ENCODE measurements around the gene OR2V1. TPM values are rescaled to one million over a fixed set of nuclear protein-coding genes. Genes with fewer than 3 reads are reported as not detected.

Gene OR2V1
- total and polyA plus RNA-seq, 2 of the 4 experiments (the other 2 are of a cell fraction), result not detected

DNA sequence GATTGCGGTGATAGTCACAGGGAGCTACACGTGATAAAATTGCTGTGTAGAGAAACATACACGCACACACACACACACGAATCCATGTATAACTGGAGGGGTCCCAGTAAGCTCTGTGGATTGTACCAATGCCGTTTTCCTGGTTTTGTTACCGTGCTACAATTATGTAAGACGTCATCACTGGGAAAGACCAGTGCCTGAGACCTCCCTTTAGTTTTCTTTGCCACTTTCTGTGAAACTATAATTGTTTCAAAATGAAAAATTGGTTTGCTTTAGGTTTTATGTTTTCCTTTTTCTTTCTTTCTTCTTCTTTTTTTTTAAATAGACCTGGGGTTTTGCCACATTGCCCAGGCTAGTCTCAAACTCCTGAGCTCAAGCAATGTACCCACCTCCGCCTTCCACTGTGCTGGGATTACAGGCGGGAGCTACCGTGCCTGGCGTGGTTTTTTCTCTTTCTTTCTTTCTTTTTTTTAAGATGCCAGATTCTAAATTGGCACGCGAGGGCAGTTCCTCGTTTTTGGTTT lies 37.7 kb upstream of the OR2V1 start:
- no peak overlapping the region for H4K8ac ChIP-seq (ENCODE audit: low read depth in 2 of 2, low read length in 2 of 2)
- peak overlapping the region; percentile 51; the same call in 1 of the 2 replicates for H3K4me2 ChIP-seq (ENCODE audit: low read depth, low read length)
- no peak overlapping the region for H2BK15ac ChIP-seq (ENCODE audit: low read depth, low read length)
- dilution Hi-C loops (cut with HindIII; ENCODE audit: low sequenced_read_pairs, unreplicated experiment), result no loop called here
- H3K56ac ChIP-seq (ENCODE audit: extremely low read depth, insufficient read depth, low read length), result no peak overlapping the region
- no peaks in the 10 kb centered on the region for H3K36me3 ChIP-seq (ENCODE audit: control insufficient read depth, insufficient read depth, low read length)
- ChIA-PET CTCF (no interaction called here), POLR2A (ENCODE audit: unreplicated experiment) (no interaction called here)
- no peaks in the 10 kb centered on the region for H3K9me3 ChIP-seq (ENCODE audit: control insufficient read depth, insufficient read depth, low read length)
- H4K20me1 ChIP-seq (ENCODE audit: insufficient read depth, low read length), result no peaks in the 10 kb centered on the region
- no TSS peak for BruUV-seq (replicated peaks)
- no peak overlapping the region for H3K9ac ChIP-seq (ENCODE audit: low read depth, low read length)
- DNase-seq (no peak), ATAC-seq (ENCODE audit: low read depth) (no peak)
- H3K4me3 ChIP-seq (ENCODE audit: insufficient read depth, low read depth, low read length), result no peak overlapping the region
- no peak overlapping the region for H3K18ac ChIP-seq (ENCODE audit: low read depth, low read length)
- H3K27ac ChIP-seq (ENCODE audit: insufficient read depth, low read length), result no peak overlapping the region
- peaks cover 2% of the 10 kb centered on the region; the same call in 1 of the 2 replicates for H3K9me1 ChIP-seq (ENCODE audit: insufficient read depth, low read length)
- WGBS, 2 experiments (ENCODE audit: extremely low coverage in 2 of 2, insufficient read length in 1 of 2), result no CpG with 5 or more reads among the region's 14 CpGs
- no peak overlapping the region for H3K23ac ChIP-seq (ENCODE audit: low read depth, low read length)
- H3K79me1 ChIP-seq (ENCODE audit: low read depth in 1 of 2, low read length in 2 of 2), result no peaks in the 10 kb centered on the region
- no peak overlapping the region for H2BK120ac ChIP-seq (ENCODE audit: low read depth, low read length)
- intact Hi-C loops (cut with micrococcal nuclease), result no loop called here
- no peak overlapping the region; the same call in 1 of the 2 replicates for H3K14ac ChIP-seq (replicated peaks; ENCODE audit: low read depth, low read length)
- peak overlapping the region; percentile 51 for H2AK9ac ChIP-seq (replicated peaks; ENCODE audit: low read depth, low read length, poor library complexity)
- no peaks in the 10 kb centered on the region for H3K27me3 ChIP-seq (ENCODE audit: control insufficient read depth, insufficient read depth, low read length)
- H2AFZ ChIP-seq (replicated peaks; ENCODE audit: low read length, poor library complexity), result peak overlapping the region; percentile 10
- H3K4me1 ChIP-seq (ENCODE audit: control insufficient read depth, insufficient read depth, low read length), result peaks cover 4% of the 10 kb centered on the region; the same call in 1 of the 2 replicates
- no peak overlapping the region for H4K91ac ChIP-seq (ENCODE audit: insufficient read depth, low read depth, low read length)
- no peak overlapping the region for H4K5ac ChIP-seq (ENCODE audit: low read depth, low read length)
- no peak overlapping the region for H2BK5ac ChIP-seq (ENCODE audit: low read depth, low read length, poor library complexity, severe bottlenecking)
- no peak overlapping the region for H2AK5ac ChIP-seq (ENCODE audit: low read depth, low read length)
- H2BK20ac ChIP-seq (ENCODE audit: low read depth, low read length), result no peak overlapping the region
- no peak overlapping the region for H3K4ac ChIP-seq (ENCODE audit: low read depth, low read length)
- in situ Hi-C loops (cut with MboI; ENCODE audit: low sequenced_read_pairs), result no loop called here
- TF ChIP-seq RCOR1 (IDR thresholded peaks at IDR 0.05; ENCODE audit: insufficient replicate concordance, low read length) (no peak), BHLHE40 (IDR thresholded peaks at IDR 0.05; ENCODE audit: low read depth, low read length) (no peak), CEBPB (IDR thresholded peaks at IDR 0.05; ENCODE audit: low read depth, low read length) (no peak), MAZ (IDR thresholded peaks at IDR 0.05; ENCODE audit: borderline replicate concordance, low read depth, low read length) (no peak), POLR2A (IDR thresholded peaks at IDR 0.05; ENCODE audit: low read depth, low read length) (no peak), NFE2L2 (IDR thresholded peaks at IDR 0.05; ENCODE audit: low read depth, low read length) (no peak), MXI1 (IDR thresholded peaks at IDR 0.05; ENCODE audit: borderline replicate concordance, low read depth, low read length) (no peak), CHD1 (IDR thresholded peaks at IDR 0.05; ENCODE audit: low read depth, low read length) (no peak), RFX5 (IDR thresholded peaks at IDR 0.05; ENCODE audit: low read depth, low read length) (no peak), SMC3 (IDR thresholded peaks at IDR 0.05; ENCODE audit: low read depth, low read length) (no peak), MAFK (IDR thresholded peaks at IDR 0.05; ENCODE audit: low read depth, low read length) (no peak), FOS (IDR thresholded peaks at IDR 0.05; ENCODE audit: low read depth, low read length) (no peak), RAD21 (IDR thresholded peaks at IDR 0.05; ENCODE audit: low read length) (no peak)
- TF ChIP-seq, protein P1, sequence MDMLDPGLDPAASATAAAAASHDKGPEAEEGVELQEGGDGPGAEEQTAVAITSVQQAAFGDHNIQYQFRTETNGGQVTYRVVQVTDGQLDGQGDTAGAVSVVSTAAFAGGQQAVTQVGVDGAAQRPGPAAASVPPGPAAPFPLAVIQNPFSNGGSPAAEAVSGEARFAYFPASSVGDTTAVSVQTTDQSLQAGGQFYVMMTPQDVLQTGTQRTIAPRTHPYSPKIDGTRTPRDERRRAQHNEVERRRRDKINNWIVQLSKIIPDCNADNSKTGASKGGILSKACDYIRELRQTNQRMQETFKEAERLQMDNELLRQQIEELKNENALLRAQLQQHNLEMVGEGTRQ (IDR thresholded peaks at IDR 0.05; ENCODE audit: low read depth, low read length), result no peak
- TF ChIP-seq, protein P2, sequence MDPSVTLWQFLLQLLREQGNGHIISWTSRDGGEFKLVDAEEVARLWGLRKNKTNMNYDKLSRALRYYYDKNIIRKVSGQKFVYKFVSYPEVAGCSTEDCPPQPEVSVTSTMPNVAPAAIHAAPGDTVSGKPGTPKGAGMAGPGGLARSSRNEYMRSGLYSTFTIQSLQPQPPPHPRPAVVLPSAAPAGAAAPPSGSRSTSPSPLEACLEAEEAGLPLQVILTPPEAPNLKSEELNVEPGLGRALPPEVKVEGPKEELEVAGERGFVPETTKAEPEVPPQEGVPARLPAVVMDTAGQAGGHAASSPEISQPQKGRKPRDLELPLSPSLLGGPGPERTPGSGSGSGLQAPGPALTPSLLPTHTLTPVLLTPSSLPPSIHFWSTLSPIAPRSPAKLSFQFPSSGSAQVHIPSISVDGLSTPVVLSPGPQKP (IDR thresholded peaks at IDR 0.05; ENCODE audit: borderline replicate concordance, low read depth, low read length), result no peak
- TF ChIP-seq, protein P3, sequence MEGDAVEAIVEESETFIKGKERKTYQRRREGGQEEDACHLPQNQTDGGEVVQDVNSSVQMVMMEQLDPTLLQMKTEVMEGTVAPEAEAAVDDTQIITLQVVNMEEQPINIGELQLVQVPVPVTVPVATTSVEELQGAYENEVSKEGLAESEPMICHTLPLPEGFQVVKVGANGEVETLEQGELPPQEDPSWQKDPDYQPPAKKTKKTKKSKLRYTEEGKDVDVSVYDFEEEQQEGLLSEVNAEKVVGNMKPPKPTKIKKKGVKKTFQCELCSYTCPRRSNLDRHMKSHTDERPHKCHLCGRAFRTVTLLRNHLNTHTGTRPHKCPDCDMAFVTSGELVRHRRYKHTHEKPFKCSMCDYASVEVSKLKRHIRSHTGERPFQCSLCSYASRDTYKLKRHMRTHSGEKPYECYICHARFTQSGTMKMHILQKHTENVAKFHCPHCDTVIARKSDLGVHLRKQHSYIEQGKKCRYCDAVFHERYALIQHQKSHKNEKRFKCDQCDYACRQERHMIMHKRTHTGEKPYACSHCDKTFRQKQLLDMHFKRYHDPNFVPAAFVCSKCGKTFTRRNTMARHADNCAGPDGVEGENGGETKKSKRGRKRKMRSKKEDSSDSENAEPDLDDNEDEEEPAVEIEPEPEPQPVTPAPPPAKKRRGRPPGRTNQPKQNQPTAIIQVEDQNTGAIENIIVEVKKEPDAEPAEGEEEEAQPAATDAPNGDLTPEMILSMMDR (conservative IDR thresholded peaks at IDR 0.05; ENCODE audit: low read depth, low read length), result no peak
